Frontal cortex (tissue), 4 donors: Measurements from ENCODE around the gene NGFR. TPM values are rescaled to one million over a fixed set of nuclear protein-coding genes. Genes with fewer than 3 reads are reported as not detected.

Experiments
- DNase-seq, 2 donors: peaks; one replicate each; pipeline ENCODE4 v3.0.0; 2012; ENCODE audit warnings: low spot score in 2 of 2
- FAIRE-seq: peaks from 2 replicates; lab custom pipeline; 2012; peaks lifted over from hg19 to GRCh38; lab: Jason Lieb, UNC
- total RNA-seq: library from RNA; depleted of rRNA; stranded (reverse); fragments of >200 nt; gene quantifications from one replicate; pipeline ENCODE4 v1.2.3, GENCODE V29; 2014
- donor health status: control.
- donor health status: control.
- donor health status: control.

NGFR gene
- total RNA-seq = 3.3 TPM

DNA sequence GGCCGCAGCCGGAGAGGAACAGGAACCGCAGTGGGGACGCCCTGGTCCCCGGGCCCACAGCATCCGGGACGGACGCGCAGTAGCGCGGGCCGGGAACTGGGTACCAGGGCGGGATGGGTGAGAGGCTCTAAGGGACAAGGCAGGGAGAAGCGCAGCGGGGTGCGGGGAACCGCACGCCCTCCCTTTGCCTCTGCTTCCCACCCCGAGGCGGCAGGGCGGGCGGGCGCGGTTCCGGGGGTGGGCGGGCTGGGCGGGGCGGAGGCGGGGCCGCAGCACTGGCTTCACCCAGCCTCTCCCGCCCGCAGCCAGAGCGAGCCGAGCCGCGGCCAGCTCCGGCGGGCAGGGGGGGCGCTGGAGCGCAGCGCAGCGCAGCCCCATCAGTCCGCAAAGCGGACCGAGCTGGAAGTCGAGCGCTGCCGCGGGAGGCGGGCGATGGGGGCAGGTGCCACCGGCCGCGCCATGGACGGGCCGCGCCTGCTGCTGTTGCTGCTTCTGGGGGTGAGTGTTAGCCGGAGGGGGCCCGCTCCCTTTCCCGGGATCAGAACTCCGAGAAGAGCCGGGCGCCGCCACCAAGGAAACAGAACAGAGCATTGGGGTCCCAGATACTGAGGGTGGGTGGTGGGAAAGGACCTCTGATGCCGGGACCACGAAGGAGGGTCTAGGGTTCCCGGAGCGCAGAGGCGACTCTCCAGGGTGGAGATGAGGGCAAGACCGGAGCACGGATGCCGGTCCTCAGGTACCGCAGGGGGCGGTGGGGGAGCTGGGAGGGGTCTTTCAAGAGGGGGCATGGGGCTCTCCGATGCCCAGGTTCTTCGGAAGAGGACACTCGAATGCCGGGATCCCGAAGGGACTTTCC is at the start of gene NGFR:
TSS of gene NGFR (plus strand) at position 308 of the 856 bp plus-strand sequence. CDS start at position 433, 125 bp downstream.
- FAIRE-seq (no peak), DNase-seq (peak; percentile 94)

GRCh38 chr17:49445591-49445990 is 49.5 kb upstream of the NGFR start:
- FAIRE-seq = no peak
- DNase-seq = no peak

- FAIRE-seq = no peak
These were observed 47.3 kb upstream of the NGFR start for GRCh38 chr17:49447628-49448302.

GRCh38 chr17:49450181-49450580 is 44.9 kb upstream of the NGFR start:
- FAIRE-seq = no peak

More at GRCh38 chr17:49447628-49448302, 47.3 kb upstream of the NGFR start:
- DNase-seq = no peak

DNA sequence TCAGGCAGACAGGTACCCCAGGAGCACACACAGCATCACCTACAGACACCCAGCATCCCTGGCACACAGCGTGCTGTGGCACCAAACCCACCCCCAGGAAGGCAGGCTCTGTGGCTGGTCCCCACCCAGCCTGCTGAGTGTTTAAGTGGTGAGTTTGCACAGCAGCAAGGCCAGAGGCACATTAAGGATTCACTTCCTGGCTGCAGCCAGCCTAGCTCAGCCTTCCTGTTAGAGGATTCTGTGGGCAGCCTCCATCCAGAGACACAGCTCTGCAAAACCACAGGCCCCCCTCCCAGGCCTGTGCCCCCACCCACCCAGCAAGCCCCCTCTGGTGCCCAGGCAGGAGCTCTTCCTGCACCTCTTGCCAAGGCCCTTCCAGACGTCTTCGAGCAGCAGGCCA is 44.4 kb upstream of the NGFR start:
- no peak for DNase-seq
- FAIRE-seq = no peak

More at GRCh38 chr17:49450181-49450580, 44.9 kb upstream of the NGFR start:
- no peak for DNase-seq

GRCh38 chr17:49452201-49452600 is 42.9 kb upstream of the NGFR start:
- FAIRE-seq (no peak), DNase-seq (no peak)

GRCh38 chr17:49452661-49453060 is 42.4 kb upstream of the NGFR start:
- FAIRE-seq = no peak
- DNase-seq = no peak

- no peak for FAIRE-seq
- peak; percentile 35 to 52 for DNase-seq
These were observed 41.0 kb upstream of the NGFR start for GRCh38 chr17:49454050-49454449.

- DNase-seq = no peak
- no peak for FAIRE-seq
These were observed 39.7 kb upstream of the NGFR start for GRCh38 chr17:49455272-49455861.

DNA sequence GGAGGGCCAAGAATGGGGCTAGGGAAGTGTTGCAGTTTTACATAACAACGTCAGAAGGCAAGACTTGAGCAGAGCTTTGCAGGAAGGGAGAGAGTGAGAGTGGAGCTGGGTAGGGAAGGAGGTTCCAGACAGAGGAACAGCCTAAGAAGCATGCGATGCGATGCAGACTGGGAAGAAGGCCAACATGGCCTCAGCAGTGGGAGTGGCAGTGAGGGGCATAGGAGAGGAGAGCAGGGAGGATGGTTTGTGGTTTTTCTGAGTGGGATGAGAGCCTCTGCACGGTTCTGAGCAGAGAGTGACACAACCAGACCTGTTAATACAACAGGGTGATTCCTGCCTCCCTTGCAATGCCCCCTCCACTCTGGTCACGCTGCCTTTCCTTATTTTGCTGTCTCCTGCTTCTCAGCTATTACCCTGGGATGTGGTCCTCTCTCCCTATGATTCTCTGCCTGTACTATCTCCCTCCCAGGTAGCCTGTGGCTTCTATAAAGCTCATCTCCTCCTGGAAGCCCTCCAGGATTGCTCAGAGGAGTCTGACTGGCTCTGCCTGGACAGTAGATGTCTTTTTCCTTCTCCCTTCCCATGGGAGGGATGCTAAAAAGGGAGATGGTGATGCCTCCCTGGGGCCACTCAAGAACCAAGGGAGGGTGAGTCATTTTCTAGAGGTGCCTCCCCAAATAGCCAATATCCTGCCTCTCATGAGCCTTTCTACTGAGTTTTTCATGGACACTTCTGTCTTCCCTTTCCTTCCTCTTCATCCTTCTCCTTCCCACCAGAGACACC is 38.7 kb upstream of the NGFR start:
- FAIRE-seq = no peak
- DNase-seq = no peak

- FAIRE-seq (no peak), DNase-seq (no peak)
These were observed 37.2 kb upstream of the NGFR start for GRCh38 chr17:49457564-49458535.

GRCh38 chr17:49459401-49459984 is 35.6 kb upstream of the NGFR start:
- FAIRE-seq (no peak), DNase-seq (no peak)

DNA sequence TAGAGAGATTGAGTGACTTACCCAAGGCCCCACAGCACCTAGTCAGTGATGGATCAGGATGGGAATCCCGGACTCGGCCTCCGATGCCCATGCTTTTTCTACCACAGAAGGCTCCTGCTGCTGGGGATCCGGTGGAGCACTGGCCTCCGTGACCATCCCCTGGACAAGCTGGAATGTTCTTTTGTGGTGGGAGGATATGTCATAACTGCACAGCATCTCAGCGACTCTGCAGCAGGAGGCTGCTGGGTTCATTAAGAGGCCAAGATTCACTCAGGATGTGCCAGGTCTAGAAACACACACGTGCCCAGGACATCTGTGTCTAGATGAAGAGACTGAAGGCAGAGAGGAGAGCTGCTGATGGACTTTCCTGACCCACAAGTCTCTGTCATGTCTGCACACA is 34.7 kb upstream of the NGFR start:
- FAIRE-seq = no peak
- DNase-seq = no peak

- FAIRE-seq = no peak
- DNase-seq = no peak
These were observed 33.5 kb upstream of the NGFR start for GRCh38 chr17:49461580-49461979.

DNA sequence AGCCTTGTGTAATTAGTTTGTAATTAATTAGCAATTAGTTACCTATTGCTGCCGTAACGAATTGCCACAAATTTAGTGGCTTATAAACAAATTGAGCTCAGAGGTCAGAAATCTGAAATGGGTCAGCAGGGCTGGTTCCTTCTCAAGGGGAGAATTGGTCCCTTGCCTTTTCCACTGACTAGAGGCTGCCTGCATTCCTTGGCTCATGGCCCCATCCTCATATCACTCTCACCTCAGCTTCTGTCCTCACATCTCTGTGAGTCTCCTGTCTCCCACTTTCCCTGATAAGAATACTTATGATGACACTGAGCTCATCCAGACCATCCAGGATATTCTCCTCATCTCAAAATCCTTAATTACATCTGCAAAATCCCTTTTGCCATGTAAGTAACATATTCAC is 31.0 kb upstream of the NGFR start:
- FAIRE-seq = no peak
- DNase-seq = no peak

- FAIRE-seq = no peak
- DNase-seq = no peak
These were observed 29.7 kb upstream of the NGFR start for GRCh38 chr17:49465331-49465903.

GRCh38 chr17:49466436-49466835 is 28.7 kb upstream of the NGFR start:
- DNase-seq (no peak), FAIRE-seq (no peak)

DNA sequence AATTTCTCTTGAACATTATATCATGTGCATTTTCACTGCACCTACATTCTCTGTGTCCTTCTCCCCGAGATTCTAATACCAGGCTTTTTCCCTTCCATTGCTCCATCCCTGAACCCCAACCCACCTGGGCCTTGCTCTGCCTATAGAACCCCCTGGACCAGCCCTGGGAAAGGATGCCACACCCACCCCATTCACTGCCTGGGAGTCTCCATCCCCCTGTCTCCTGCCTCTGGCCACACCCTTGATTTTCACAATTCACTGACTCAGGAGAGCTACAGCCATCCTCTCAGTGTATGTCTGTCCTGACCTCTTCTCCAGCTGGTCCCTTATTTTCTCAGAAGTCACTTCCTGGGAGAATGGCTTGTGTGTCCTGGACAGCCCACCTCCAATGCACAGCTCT is 27.9 kb upstream of the NGFR start:
- FAIRE-seq (no peak), DNase-seq (no peak)
